ENCODE measurements around the gene SHISA7.

Gene SHISA7

GRCh38 chr19:55443045-55443823 is at the start of gene SHISA7:
TSS of gene SHISA7 (minus strand) at chr19:55443300. CDS start at chr19:55442863, 437 bp downstream.
- H3K4me3 Mint-ChIP-seq: peak within 1 kb of the TSS; percentile 41
- H3K36me3 Mint-ChIP-seq: no peaks in the 10 kb centered on the region
- H3K4me1 Mint-ChIP-seq: peaks cover 21% of the 10 kb centered on the region
- H3K27ac Mint-ChIP-seq: no peak within 1 kb of the TSS
- peaks cover 52% of the 10 kb centered on the region for H3K27me3 Mint-ChIP-seq
- no peaks in the 10 kb centered on the region for H3K9me3 Mint-ChIP-seq

DNA sequence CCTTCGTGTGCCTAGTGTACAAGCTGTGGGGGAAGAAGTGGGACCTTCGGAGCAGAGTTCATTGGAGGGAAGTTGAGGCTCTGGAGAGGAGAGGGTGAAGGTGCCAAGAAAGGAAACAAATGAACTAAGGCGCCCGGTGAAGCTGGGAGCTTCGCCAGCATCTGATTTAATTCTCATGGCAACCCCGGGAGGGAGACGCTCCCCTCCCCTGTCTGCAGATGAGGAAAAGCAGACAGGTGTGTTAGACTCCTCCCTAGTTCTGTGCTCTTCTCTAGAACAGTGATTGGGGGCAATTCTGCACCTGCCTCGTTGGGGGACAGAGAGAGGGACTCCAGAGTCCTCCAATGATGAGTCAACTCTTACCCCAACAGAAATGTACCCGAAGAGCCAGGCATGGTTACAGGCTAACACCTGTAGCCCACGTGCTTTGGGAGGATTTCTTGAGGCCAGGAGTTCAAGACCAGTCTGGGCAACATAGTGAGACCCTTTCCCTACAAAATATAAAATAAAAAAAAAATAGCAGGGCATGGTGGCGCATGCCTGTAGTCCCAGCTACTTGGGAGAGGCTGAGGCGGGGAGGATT is 49.4 kb upstream of the SHISA7 start:
- no peak overlapping the region for H3K27ac Mint-ChIP-seq
- H3K36me3 Mint-ChIP-seq: no peaks in the 10 kb centered on the region
- no peak overlapping the region for H3K4me3 Mint-ChIP-seq
- no peaks in the 10 kb centered on the region for H3K9me3 Mint-ChIP-seq
- peaks cover 2% of the 10 kb centered on the region for H3K4me1 Mint-ChIP-seq
- peaks cover 1% of the 10 kb centered on the region for H3K27me3 Mint-ChIP-seq

GRCh38 chr19:55491546-55492360 is 48.7 kb upstream of the SHISA7 start:
- Mint-ChIP-seq H3K27me3 (peaks cover 1% of the 10 kb centered on the region), H3K4me1 (peaks cover 6% of the 10 kb centered on the region), H3K9me3 (no peaks in the 10 kb centered on the region), H3K27ac (no peak overlapping the region), H3K36me3 (no peaks in the 10 kb centered on the region), H3K4me3 (no peak overlapping the region)

DNA sequence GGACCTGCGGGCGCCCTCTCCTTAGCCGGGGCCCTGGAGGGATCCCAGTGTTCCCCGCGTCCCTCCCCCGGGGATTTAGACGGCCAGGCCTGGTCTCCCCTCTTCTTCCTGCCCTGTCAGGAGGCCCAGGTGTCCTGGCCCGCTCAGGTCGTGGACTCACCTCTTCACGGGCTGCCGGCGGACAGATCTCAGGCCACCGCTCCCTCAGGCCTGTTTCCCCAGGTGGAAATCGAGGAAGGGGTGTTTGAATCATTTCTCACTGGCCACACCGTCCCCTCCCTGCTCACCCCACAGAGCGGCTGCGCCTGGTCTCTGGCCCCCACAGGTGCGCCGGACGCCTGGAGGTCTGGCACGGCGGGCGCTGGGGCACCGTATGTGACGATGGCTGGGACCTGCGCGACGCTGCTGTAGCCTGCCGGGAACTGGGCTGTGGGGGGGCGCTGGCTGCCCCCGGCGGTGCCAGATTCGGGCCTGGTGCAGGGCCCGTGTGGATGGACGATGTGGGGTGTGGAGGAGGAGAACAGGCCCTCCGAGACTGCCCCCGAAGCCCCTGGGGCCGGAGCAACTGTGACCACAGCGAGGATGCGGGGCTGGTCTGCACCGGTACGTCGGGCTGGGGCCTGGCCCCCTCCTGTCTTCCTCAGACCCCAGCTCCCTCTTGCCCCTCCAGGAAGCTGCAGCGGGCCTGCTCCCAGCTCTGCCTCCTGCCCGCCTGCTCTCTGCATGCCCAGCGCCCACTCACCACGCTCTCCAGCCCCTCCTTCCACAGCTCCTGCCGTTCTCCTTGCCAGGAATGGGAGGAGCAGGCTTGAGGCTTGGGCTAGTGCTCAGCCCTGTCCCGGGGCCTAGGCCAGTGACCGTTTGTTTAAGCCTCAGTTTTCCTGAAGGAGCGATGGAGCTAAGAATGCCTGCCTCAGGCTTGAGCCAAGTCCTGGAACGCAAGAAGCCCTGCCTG is 47.7 kb upstream of the SHISA7 start:
- no peak overlapping the region for H3K4me3 Mint-ChIP-seq
- no peaks in the 10 kb centered on the region for H3K36me3 Mint-ChIP-seq
- H3K27ac Mint-ChIP-seq: no peak overlapping the region
- H3K27me3 Mint-ChIP-seq: peaks cover 1% of the 10 kb centered on the region
- no peaks in the 10 kb centered on the region for H3K9me3 Mint-ChIP-seq
- H3K4me1 Mint-ChIP-seq: peaks cover 6% of the 10 kb centered on the region

DNA sequence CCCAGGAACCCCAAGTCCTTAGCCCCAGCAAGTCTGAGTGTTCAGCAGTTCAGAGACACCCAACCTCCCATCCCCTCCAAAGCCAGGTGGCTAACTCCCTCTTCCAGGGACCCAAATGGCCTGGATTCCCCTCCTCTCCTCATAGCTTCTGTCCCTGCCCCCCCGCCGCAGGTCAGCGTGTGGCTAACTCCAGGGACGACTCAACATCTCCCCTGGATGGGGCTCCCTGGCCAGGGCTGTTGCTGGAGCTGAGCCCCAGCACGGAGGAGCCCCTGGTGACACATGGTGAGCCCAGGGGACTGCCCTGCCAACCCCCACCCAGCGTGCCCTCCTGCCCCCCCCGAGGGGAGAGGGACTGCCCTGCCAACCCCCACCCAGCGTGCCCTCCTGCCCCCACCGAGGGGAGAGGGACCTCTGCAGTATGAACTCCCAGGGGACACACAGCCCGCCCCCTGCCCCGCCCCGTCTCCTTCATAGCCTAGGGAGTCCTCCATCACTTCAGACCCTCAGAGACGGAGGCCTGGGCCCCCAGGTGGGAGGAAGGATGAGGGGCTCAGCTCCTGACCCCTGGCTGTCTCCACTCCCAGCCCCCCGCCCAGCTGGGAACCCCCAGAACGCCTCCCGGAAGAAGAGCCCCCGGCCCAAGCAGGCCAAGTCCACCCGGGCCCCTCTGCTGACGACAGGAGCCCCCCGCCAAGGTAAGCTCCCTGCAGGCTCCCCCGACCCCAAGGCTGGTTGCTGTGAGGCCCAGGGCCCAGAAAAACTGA is 46.8 kb upstream of the SHISA7 start:
- no peaks in the 10 kb centered on the region for H3K9me3 Mint-ChIP-seq
- H3K36me3 Mint-ChIP-seq: no peaks in the 10 kb centered on the region
- H3K27me3 Mint-ChIP-seq: peaks cover 1% of the 10 kb centered on the region
- H3K4me1 Mint-ChIP-seq: peaks cover 6% of the 10 kb centered on the region
- no peak overlapping the region for H3K4me3 Mint-ChIP-seq
- H3K27ac Mint-ChIP-seq: no peak overlapping the region

DNA sequence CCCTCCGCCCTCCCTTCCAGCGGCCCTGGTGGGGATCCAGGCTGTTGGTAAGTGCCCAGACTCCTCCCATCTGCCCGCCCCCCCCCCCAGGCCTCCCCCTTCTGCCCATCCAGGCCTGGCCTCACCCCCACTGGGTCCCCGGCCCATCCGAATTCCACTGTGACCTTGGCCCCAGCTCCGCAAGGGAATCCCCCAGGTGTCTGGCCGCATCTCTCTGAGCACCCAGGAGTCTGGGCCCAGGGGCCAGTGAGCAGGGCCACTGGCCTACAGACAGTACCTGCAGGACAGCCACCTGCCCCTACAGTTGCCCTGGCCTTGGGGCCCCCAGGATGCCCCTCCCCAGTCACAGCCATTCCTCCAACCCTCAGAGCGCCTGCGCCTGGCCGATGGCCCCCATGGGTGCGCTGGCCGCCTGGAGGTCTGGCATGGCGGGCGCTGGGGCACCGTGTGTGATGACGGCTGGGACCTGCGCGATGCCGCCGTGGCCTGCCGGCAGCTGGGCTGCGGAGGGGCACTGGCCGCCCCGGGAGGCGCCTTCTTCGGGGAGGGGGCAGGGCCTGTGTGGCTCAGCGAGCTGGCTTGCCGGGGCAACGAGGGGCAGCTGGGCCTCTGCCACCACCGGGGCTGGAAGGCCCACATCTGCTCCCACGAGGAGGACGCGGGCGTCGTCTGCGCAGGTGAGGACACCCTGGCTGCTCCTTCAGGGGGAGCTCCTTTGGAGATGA is 46.0 kb upstream of the SHISA7 start:
- Mint-ChIP-seq H3K36me3 (no peaks in the 10 kb centered on the region), H3K27ac (no peak overlapping the region), H3K4me1 (peaks cover 6% of the 10 kb centered on the region), H3K27me3 (peaks cover 1% of the 10 kb centered on the region), H3K9me3 (no peaks in the 10 kb centered on the region), H3K4me3 (no peak overlapping the region)

DNA sequence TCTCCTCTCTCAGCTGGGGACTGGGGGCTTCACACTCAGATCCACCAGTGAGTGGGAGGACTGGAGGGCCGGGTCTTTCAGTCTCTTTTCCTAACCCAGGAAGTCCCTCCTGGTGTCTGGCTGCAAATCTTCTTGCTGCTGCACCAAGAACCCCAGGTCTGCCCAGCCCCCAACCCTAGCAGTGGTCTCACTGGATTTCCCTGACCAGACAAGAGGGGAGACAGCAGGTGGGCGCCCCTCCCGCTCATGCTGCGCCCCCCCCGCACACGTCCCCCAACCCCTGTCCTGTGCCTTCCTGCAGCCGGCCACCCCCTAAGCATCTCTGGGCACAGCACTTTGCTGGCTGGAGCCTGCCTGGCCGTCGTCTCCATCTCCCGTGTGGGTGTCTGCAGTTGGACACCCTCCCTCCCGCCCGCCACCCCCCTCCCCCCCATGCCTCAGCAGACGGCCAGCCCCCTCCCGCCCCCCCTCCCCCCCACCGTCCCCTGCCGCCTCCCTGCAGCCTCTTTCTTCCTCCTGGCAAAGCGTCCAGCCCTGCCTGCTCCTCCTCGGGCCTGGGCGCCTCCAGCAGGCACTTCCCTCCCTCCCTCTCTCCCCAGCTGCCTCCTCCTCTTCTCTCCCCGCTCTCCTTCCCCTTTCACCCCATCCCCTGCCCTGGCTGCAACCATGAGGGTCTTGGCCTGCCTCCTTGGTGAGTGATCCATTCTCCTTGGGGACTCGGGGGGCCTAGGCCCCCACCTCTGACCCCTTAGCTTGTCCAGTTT is 45.0 kb upstream of the SHISA7 start, which contains the start of gene SSC5D:
Gene SSC5D, plus strand, starts transcription at position 513 of the 764 bp plus-strand sequence. Its CDS starts 154 bp downstream, at position 667.
- H3K27me3 Mint-ChIP-seq: peaks cover 1% of the 10 kb centered on the region

DNA sequence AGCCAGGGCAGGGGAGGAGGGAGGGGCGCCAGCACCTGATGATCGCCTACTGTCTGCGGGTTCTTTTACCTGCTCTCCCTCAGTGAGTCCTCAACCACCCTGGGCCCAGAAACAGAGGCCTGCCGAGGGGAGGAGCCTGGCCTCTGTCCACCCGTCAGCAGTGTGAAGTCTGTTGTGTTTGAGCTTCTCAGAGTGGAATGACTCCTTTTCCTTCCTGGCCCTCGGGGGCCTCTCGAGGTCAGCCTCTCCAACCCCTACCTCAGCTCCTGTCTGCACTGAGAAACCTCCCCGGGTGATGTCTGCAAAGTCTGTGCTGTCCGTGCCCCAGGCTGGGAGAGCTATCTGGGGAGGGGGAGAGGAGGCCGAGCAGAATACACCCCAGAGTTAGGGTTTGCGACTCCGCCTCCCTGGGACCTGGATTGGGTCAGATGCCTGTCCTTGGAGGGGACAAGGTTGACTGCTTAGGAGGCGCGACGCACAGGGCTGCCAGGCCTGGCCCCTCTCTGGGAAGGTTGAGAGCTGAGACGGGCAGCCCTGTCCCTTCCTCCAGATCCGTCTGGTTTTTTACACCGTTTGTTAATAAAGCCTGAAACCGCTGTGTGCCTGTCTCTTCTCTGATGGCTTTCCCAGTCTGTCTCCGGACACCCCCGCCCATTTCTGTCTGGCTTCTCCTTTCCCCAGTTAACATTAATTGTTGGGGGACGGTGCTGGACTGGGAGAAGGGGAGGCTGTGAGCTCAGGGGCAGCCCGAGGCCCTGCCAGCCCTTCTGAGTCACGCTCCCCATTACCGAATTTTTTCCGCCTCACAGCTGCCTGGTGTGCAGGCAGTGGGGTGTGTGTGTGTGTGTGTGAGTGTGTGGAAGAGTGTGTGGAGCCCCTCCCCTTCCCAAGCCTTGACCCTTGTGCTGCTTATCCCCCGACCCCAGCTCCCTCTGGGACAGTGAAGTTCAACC is 44.1 kb upstream of the SHISA7 start:
- Mint-ChIP-seq H3K4me3 (peak overlapping the region; percentile 20), H3K27me3 (peaks cover 1% of the 10 kb centered on the region), H3K36me3 (no peaks in the 10 kb centered on the region), H3K27ac (peak overlapping the region; percentile 51), H3K4me1 (peaks cover 6% of the 10 kb centered on the region), H3K9me3 (no peaks in the 10 kb centered on the region)

More for the DNA sequence above, 45.0 kb upstream of the SHISA7 start, which contains the start of gene SSC5D:
- Mint-ChIP-seq H3K9me3 (no peaks in the 10 kb centered on the region), H3K4me1 (peaks cover 6% of the 10 kb centered on the region), H3K4me3 (peak within 1 kb of the TSS; percentile 20), H3K27ac (no peak within 1 kb of the TSS), H3K36me3 (no peaks in the 10 kb centered on the region)

- Mint-ChIP-seq H3K27me3 (no peaks in the 10 kb centered on the region), H3K4me1 (peaks cover 6% of the 10 kb centered on the region), H3K27ac (peak overlapping the region; percentile 53), H3K36me3 (no peaks in the 10 kb centered on the region), H3K4me3 (peak overlapping the region; percentile 75), H3K9me3 (no peaks in the 10 kb centered on the region)
Observed at GRCh38 chr19:55486043-55486970, 43.2 kb upstream of the SHISA7 start.

DNA sequence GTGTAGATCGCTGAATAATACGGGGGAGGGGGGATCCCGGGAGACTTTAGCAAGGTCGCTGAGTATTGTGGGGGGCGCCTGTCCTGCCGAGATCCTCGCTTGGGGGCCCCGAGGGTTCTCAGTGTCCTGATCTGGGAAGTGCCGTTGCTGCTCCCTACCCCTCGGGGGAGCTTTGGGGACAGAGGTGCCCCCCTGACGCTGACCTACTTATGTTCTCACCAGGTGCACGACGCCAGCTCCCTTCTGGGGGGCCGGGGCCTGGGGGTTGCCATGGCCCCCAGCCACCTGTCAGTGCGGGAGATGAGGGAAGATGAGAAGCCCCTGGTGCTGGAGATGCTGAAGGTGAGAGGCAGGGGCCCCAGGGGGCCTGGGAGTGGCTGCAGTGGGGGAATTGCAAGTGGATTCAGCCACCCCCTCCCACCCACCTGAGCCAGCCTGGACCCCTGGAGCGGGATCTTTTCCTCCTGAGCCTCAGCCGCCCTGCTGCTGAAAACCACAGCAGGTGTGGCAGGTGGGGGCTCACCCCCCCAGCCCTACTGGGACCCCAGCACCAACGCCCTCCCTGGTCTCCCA is 42.4 kb upstream of the SHISA7 start:
- Mint-ChIP-seq H3K36me3 (no peaks in the 10 kb centered on the region), H3K27me3 (no peaks in the 10 kb centered on the region), H3K27ac (no peak overlapping the region), H3K9me3 (no peaks in the 10 kb centered on the region), H3K4me1 (peaks cover 6% of the 10 kb centered on the region), H3K4me3 (peak overlapping the region; percentile 75)

All from activated naive CD4-positive, alpha-beta T cell treated with anti-CD3 and anti-CD28 coated beads, Interleukin-2, amount 50 U/mL, for 24 hours (primary cell).